NCI-H446 treated with DMSO at 0.1 percent for 48 hours (cell line): ENCODE measurements around the gene SLC7A9.
"Not testable (repeated sequence)": the region's sequence is repeated elsewhere in the genome, so short reads cannot be mapped to it uniquely, and the experiment has no call there.

Source experiments
- DNase-seq: peaks from one replicate; lab custom pipeline; 2025; lab: John Stamatoyannopoulos, UW

Gene SLC7A9

DNA sequence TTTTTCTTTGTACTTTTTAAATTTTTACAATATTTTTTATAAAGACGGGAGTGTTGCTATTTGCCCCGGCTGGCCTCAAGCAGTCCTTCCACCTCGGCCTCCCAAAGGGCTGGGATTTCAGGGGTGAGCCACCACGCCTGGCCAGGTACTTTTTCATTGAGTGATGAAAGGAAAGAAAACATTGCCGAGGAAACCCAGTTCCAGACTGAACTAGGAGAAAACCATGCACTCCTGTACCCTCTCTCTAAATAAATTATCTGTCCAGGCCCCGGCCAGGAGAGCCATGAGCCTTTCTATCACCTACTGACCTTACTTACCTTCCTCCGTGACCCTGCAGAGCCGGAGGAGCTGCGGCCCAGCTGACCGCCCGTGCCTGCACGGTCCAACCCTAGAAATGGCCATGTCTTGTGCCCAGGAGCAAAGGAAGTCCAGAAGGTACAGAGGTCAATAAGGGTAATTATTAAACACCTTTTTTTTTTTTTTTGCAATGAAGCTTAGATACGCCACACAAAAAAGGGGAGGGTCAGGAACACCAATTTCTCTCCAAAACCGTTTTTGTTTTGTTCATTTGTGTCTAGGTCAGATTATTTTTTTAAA lies at the start of gene SLC7A9:
SLC7A9 (minus strand) TSS at position 399 of the 597 bp plus-strand sequence. CDS start 1,233 bp downstream, outside the sequence.
- no peak for DNase-seq

DNA sequence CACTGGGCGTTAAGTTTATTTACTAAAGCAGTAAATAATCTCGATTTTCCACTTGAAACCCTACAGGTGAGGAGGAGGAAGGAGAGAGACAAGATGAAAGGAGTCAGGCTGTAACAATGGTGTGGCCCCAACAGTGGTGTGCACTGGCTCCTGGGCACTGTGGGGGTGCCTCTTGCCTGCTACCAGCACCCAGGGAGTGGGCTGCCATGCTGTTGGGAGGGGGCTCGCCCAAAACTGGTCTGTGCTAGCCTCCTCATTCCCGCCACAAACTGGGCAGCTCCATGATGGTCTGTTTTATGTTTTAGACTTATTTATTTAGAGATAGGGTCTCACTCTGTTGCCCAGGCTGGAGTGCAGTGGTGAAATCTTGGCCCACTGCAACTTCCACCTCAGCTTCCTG lies 49.8 kb upstream of the SLC7A9 start:
- no peak for DNase-seq

DNA sequence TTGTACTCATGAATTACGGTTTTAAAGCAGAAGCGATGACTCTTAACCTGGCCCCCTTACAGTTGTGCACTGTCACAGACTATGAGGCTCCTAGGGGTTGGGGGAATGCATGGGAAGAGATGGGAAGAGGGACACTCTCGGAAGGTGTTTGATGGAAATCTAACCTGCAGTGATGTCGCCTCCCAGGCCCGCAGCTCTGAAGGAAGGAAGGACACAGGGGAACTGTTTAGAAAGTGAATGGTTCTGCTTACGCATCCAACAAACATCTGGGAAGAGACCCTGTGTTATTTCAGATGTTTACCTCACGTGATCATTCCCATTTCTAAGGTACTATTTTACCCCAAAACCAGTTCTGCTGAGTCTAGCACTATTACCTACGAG lies 48.0 kb upstream of the SLC7A9 start:
- DNase-seq: no peak

DNA sequence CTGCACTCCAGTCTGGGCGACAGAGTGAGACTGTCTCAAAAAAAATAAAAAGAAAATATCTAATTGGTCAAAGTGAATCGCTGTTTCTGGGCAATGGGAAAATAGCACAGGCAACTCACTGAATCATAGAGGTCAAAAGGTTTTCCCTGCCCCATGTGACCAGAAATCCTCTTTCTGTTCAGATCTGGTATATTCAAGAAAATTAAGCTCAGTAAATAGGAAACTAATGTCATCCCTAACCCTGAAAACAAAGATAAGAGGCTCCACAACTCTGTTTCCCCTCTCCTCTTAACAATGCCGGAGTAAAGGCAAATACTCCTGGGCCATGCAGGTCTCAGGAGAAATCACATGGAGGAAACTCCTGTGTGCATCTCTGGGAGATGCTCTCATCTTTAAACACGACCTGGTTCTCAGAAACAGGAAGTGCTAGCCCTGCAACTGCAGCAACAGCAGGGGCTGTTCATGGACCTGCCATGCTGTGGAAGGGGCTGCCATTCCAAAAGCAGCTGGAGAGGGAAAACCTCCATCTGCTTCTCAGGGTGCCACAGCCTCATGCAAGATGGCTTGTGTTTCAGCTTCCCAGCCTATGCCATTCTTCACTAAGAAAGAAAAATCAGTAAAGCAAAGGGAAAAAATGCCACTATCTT lies 47.5 kb upstream of the SLC7A9 start:
- DNase-seq: no peak

DNA sequence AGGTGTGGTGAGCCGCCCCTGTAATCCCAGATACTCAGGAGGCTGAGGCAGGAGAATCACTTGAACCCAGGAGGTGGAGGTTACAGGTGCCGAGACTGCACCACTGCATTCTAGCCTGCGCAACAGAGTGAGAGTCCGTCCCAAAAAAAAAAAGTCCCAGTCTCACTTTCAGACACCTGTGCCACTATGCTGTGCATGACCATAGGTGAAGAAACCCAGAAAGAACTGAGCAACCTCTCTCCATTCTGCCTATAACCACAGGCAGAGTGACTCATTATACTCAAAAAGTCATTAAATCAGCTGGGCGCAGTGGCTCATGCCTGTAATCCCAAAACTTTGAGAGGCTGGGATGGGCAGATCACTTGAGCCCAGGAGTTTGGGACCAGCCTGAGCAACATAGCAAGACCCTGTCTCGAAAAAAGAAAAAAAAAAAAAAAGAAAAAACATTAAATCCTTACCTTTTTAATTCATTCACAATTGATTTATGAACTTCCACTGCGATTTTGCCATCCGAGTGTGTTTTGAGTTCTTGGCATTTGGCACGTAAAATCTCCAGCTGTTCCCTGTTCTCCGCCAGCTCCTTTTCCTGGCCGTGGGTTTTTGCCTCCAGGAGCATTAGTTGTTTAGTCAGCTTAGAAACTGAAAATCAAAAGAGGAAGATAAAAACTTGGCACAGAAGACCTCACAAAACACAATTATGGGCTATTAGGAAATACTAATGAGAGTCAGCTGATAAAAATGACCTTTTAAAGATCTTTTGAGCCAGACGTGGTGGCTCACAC lies 45.5 kb upstream of the SLC7A9 start:
- peak; percentile 65 for DNase-seq

DNA sequence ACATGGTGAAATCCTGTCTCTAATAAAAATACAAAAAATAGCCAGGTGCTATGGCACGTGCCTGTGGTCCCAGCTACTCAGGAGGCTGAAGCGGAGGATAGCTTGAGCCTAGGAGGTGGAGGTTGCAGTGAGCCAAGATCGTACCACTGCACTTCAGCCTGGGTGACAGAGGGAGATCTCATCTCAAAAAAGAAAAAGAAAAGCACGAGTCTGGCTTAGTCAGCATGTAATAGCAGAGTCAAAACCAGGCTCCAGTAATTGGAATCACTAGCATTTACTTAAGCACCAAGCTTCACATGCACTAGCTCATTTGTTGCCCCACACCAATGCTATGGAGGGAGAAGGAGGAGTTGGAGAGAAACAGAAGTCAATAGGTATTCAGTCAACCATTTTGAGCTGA lies 41.9 kb upstream of the SLC7A9 start:
- no peak for DNase-seq

DNA sequence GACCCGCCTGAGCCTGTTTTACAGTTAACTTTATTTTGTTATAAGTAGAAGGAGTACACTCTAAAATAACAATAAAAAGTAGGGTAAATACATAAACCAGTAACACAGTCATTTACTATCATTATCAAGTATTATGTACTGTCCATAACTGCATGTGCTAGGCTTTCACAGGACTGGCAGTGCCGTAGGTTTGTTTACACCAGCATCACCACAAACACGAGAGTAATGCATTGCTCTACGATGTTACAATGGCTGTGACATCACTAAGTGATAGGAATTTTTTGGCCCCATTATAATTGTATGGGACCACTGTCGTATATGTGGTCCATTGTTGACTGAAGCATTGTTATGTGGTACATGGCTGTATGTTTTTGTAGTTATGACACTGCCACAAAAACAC lies 41.3 kb upstream of the SLC7A9 start:
- no peak for DNase-seq

DNA sequence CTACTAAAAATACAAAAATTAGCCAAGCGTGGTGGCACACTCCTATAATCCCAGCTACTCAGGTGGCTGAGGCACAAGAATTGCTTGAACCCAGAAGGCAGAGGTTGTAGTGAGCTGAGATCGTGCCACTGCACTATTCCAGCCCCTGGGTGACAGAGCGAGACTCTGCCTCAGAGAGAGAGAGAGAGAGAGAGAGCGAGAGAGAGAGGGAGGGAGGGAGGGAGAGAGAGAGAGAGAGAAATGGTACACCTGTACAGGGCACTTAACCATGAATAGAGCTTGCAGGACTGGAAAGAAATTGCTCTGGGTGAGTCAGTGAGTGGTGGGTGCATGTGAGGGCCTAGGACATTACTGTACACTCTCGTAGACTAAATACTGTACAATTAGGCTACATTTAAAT lies 40.5 kb upstream of the SLC7A9 start:
- no peak for DNase-seq

DNA sequence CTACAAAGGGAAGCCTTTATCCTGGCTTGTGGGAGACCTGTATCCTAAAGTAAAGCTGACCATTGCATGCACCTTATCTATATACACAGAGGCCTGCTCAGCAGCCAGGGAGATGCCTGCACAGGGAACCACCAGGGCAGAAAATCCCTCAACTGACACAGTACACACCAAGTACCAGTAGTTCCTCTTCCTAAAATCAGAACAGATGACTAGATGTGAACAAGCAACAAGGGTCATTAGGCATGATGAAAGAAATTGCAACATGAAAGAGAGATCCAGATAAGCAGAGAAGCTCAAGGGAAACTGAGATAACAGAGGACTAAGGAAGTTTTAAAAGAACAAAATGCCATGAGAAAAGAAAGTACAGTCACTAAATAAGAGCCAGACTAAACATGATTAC lies 39.7 kb upstream of the SLC7A9 start:
- DNase-seq: no peak

DNA sequence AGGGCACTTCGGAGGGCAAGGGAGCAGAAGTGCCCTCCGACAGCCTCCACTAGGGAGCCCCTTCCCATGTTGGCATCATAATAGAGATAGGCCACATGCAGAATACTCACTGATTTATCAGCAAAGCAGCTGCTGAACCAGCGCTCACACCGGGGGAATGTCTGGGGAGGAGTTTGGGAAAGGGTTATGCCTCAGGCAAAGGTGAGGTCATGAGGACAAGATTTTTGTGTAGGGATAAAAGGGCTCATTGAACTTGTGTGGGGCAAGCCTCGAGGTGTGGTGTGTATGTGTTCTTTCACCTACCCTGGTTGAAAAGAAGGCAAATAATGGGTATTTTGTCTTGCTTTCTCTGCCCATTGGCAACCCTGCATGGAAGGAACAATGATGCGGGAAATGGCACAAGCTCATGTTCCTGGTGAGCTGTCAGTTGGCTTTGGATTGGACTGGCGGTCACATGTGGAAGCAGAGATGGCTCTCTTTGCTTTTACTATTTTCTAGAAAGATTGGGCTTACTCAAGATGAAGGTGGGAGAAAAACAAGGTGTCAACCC lies 39.1 kb upstream of the SLC7A9 start:
- no peak for DNase-seq

DNA sequence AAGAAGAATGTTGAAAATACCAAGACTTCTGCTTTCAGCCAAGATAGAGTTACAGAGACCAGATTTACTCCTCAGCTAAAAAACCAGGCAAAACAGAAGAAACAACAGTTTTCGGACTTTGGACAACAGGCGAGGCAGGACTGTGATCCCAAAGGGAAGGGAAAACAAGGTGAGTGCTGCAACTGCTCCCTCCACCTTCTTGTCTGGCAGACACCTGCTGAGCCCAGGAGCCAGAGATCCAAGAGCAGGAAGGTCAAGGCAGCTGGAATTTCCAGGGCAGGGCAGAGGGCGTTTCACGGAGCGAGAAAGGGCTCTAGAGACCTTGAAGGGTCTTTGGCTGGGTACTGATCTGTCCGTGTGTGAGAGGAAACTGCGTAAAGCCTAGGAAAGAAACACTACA lies 32.9 kb upstream of the SLC7A9 start:
- DNase-seq: no peak

DNA sequence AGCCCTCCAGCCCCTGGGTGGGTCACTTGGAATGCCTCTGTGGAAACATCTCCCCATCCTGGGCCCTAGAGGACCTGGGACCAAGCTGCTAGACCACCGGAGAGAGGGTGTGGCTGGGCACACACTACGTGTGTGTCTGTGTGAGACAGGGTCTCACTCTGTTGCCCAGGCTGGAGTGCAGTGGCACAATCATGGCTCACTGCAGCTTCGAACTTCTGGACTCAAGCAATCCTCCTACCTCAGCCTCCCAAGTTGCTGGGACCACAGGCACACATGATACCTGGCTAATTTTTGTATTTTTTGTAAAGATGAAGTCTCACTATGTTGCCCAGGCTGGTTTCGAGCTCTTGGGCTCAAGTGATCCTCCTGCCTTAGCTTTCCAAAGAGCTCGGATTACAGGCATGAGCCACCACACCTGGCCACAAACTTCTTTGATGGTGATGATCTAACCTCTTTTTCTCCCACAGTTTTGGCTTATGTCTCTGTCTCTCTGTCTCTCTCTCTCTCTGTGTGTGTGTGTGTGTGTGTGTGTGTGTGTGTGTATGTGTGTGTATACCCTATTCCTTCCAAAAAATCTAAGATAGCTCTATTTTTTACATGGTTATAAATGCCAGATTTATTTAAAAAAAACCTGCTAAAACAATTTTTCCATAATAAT lies 32.1 kb upstream of the SLC7A9 start:
- DNase-seq: no peak

DNA sequence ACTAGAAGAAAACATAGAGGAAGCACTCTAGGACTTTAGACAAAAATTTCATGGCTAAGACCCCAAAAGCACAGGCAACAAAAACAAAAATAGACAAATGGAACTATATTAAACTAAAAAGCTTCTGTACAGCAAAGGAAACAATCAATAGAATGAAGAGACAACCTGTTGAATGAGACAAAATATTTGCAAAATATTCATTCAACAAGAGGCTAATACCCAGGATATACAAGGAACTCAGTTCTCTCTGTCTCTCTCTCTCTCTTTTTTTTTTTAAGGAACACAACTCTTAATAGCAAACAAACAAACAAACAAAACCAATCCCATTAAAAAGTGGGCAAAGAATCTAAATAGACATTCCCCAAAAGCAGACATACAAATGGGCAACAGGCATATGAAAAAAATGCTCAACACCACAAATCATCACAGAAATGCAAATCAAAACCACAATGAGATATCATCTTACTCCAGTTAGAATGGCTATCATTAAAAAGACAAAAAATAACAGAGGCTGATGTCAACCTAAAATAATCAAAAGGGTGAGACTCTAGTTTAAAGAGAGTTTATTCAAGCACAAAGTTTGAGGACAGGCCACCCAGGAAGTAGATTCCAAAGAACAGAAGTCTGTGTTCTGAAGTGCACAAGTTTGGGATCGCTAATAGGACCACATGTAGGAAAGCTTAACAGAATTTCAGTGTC lies 27.1 kb upstream of the SLC7A9 start:
- DNase-seq: no peak

DNA sequence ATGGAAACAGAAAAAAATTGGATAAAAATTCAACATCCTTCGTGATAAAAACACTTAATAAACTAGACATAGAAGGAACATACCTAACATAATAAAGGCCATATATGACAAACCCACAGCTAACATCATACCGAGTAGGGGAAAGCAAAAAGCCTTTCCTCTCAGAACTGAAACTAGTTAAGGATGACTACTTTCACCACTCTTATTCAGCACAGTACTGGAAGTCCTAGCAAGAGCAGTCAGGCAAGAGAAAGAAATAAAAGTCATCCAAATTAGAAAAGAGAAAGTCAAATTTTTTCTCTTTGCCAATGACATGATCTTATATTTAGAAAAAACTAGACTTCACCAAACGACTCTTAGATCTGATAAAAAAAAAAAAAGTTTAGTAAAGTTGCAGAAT lies 25.8 kb upstream of the SLC7A9 start:
- DNase-seq: no peak

DNA sequence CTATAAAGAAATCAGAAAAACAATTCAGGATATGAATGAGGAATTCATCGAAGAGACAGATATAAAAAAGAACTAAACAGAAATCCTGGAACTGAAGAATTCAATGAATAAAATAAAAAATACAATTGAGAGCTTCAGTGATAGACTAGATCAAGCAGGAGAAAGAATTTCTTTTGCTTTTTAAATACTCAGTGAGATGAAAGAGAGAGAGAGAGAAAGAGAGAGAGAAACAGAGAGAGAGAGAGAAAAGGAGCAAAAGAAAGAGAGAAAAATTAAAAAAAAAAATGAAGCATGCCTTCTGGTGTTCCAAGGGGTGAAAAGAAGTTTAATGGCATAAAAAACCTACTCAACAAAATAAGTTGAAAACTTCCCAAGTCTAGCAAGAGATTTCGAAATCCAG lies 22.0 kb upstream of the SLC7A9 start:
- DNase-seq: no peak

DNA sequence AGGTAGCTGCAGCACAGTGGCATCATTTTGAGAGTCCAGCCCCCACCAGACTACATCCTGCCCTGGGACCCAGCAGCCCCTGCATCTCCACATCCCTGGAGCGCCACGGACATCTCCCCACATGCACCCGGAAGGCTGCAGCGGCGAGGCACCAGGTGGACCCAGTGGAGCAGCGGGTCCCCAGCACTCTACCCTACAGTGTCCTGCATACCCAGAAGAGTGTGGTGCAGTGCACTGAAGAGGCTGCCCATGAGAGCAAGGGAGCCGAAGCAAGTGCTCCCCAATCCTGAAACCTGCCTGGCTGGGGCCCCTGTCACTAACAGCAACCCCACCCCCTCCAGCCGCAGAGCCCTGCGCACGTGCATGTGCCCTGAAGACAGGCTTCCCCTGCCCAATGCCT lies 21.3 kb upstream of the SLC7A9 start:
- DNase-seq: no peak

DNA sequence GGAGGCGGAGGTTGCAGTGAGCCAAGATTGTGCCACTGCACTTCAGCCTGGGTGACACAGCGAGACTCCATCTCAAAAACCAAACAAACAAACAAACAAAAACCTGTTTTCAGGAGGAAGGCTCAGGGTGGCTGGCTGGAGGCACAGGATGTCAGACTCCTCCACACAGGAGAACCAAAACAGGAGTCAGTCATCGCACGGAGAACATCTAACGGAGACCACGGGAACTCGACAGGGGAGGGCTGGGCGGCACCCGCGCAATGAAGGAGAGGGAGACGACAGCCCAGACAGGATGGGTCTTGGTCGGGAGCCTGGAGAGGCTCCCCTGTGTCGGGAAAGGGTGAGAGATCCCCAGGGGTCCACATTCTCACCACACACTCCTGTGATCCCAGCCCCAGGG lies 20.8 kb upstream of the SLC7A9 start:
- DNase-seq: no peak

DNA sequence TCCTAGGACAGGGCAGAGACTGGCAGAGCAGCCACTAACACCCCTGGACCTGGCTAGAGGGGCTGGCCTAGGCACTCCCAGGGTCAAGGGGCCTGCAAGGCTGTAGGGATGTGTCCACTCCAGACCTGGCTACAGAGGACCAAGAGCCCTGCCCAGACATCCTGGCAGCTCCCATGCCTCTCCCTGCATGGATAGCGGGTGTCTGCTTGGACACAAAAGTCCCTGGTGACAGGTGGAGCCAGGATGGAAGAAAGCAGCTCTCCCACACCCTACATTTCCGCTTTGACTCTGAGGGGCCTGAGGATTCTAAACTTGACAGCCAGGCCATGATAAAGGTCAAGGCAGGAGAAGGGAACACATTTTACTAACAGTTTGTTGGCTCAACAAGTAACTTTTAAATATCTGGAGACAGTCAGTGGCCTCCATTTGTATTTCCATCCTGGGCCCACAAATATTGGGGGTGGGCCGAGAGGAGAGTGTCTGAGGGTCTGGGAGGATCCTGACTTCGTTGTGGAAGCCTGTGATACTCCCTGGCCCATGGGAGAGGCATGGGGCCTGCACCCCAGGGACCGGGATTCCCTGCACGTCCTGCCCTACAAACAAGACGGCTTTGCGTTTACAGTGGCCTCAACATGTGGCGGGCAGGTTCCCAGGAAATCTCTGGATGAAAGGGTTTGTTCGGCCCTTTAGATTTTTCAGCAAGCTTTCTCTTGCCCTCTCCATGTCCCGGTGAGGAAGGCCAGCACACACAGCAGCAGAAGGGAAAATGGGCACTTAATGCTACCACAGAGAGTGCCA lies 19.8 kb upstream of the SLC7A9 start:
- no peak for DNase-seq

DNA sequence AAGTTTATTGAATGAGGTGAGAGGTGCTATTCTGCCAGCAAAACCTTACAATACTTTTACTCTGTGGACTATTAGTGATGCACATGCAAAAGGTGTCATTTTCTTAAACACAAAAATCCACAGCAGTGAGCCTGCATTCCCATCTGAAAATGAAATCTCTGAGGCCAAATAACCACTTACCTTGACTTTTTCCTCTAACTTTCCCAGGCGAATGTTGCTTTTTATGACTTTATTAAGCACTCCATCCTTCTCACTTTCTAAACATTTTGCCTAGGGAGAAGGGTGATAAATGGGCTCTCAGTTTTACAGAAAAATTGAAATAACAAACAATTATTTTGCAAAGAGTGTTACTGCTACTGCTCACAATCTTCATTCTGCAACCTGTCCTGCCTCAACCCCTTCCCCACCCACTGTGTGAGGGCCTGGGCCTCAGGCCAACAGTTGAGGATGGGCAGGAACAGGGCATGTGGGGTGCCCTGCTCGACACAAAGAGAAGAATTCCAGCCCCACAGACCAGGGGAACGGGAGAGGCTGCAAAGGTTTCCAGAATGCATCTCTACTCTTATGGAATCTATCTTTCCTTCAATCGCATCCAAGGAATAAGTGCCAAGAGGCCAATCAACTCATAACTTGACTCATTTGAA lies 18.1 kb upstream of the SLC7A9 start:
- DNase-seq: no peak

DNA sequence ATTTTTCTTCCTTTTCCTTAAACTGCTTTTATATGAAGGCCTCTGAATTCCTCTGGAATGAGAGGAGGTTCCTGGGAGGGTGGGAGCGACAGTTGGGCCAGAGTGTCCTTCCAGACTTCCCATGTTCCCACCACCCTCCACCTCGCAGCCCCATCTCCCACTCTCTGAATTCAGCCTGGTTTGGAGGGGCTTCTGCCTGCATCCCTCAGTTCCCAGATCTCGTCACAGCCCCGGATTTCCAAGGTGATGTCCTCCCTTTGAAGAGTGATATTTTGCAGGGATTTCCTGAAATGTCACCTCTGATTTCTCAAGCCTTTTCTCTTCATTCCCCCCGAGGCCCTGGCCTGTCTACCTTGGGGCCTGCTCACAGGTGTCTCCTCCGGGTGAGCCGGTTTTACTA lies 16.7 kb upstream of the SLC7A9 start:
- no peak for DNase-seq

DNA sequence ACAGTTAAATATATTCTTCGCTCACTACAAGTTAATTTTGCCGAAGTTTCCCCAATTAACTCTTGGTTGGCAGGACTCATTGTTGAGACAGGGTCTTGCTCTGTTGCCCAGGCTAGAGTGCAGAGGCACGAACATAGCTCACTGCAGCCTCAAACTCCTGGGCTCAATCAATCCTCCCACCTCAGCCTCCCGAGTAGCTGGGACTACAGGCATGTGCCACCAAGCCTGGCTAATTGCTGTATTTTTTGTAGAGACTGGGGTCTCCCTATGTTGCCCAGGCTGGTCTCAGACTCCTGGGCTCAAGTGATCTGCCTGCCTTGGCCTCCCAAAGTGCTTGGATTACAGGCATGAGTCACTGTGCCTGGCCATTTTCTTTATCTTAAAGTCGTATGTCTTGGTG lies 15.7 kb upstream of the SLC7A9 start:
- DNase-seq: not testable (repeated sequence)
